SK-N-SH treated with all-trans-retinoic acid at 6 μM for 48 hours (cell line): ENCODE results near the gene CFAP100.

Experiments used
- ARNTL ChIP-seq: fragments of 450-650 bp; formaldehyde crosslinking; IDR thresholded peaks from 2 replicates; pipeline ENCODE4 v1.5.0; 2020; ENCODE audit warnings: low read depth, mild to moderate bottlenecking, moderate library complexity, borderline replicate concordance
- PPARA ChIP-seq: fragments of 250-450 bp; sonication (Bioruptor Pico); IDR thresholded peaks from 2 replicates; pipeline ENCODE4 v1.5.0; 2020; ENCODE audit warnings: mild to moderate bottlenecking, borderline replicate concordance
- SNAI2 ChIP-seq: fragments of 250-450 bp; sonication (Bioruptor Pico); IDR thresholded peaks from 2 replicates; pipeline ENCODE4 v1.5.0; 2020; ENCODE audit warnings: mild to moderate bottlenecking, moderate library complexity
- ZFP30 ChIP-seq: fragments of 450-650 bp; formaldehyde crosslinking; IDR thresholded peaks from 2 replicates; pipeline ENCODE4 v1.5.0; 2022; ENCODE audit warnings: mild to moderate bottlenecking, moderate library complexity
- TF ChIP-seq, protein P1 (sequence below): fragments of 250-450 bp; sonication (Bioruptor Pico); IDR thresholded peaks from 2 replicates; pipeline ENCODE4 v1.8.0; 2020; ENCODE audit warnings: mild to moderate bottlenecking, moderate library complexity, borderline replicate concordance

DNA sequence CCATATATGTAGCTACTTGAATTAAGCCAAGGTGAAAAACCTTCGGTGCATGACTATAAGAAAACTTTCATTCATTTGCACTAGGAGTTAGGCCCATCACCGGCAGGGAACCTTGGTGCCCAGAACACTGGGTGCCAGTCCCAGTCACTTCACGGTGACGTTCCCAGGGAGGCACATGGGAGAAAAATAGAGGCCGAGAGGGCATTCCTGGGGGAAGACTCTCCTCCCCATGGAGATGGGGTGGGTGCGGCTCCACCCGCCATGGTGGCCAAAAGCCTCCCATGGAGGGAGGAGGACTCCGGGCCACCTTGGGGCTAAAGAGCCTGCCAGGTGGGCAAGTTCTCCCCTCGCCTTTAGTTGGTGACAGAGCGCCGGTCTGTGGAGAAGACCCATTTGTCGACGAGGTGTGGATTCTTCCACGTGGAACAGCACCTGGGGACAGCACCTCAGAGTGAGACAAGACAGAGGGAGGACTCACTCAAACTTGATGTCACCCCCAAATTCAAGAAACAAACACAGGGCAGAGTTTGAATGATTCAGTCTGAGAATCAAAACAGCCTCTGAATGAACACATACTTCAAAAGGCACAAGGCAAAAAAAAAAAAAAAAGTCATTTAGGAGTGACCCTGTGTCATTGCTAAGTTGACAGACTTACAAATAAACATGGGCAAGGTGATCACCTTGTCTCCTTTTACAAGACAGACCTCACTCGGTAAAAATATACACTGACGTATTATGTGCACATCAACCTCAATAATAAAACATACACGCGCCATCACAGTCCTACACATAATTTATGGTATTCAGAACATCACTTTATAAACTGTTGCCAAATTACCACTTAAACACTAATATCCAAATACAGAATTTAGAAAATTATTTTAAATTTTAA is 42.4 kb downstream of the CFAP100 start:
- TF ChIP-seq ARNTL (no peak), PPARA (no peak), SNAI2 (CRISPR knock-in tag) (no peak), ZFP30 (no peak)
- TF ChIP-seq, protein P1, sequence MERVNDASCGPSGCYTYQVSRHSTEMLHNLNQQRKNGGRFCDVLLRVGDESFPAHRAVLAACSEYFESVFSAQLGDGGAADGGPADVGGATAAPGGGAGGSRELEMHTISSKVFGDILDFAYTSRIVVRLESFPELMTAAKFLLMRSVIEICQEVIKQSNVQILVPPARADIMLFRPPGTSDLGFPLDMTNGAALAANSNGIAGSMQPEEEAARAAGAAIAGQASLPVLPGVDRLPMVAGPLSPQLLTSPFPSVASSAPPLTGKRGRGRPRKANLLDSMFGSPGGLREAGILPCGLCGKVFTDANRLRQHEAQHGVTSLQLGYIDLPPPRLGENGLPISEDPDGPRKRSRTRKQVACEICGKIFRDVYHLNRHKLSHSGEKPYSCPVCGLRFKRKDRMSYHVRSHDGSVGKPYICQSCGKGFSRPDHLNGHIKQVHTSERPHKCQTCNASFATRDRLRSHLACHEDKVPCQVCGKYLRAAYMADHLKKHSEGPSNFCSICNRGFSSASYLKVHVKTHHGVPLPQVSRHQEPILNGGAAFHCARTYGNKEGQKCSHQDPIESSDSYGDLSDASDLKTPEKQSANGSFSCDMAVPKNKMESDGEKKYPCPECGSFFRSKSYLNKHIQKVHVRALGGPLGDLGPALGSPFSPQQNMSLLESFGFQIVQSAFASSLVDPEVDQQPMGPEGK (CRISPR knock-in tag): no peak
